ENCODE measurements around the gene PPL.

Gene PPL

DNA sequence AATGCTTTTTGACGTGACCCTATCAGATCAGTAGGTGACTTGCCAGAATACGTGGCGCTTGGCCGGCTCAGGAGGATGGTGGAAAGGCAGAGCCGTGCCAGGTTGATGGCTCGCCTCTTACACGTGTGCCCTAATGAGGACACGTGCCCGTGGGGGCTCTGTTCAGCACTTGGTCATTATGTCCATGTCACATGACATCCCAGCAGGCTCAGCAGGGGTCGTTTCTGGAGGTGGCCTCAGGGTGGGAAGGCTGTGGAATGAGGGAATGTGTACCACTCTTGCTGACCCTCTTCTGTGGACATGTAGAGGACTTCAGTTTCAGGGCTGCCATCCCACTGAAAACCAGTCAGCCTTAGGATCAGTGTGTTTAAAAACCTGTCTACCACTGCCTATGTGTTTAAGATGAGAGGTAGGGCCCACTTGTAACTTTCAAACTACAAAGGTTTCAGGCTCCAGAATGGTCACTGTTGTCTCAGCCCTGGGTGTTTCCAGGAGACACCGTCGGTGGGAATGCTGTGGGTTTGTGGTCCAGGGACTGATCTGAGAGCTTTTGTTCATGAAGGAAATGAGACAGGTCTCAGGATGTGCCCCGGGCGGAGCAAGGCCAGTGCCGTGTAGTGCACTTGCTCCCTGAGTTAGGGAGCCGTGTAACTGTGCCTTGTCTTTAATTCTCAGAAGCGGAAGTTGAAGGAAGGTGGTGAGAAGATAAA lies 77.6 kb downstream of the PPL start:
- DNase-seq = no peak
- ATAC-seq = no peak
- Mint-ChIP-seq H3K27ac (peak overlapping the region in 1 of 2 donors; percentile 91), H3K4me3 (no peak overlapping the region), H3K27me3 (no peaks in the 10 kb centered on the region), H3K9me3 (no peaks in the 10 kb centered on the region), H3K4me1 (no peaks in the 10 kb centered on the region)

GRCh38 chr16:4855804-4856203 lies 81.1 kb downstream of the PPL start:
- H3K27ac Mint-ChIP-seq = no peak overlapping the region
- no peaks in the 10 kb centered on the region for H3K9me3 Mint-ChIP-seq
- DNase-seq (no peak), ATAC-seq (no peak)
- no peaks in the 10 kb centered on the region for H3K27me3 Mint-ChIP-seq
- H3K4me1 Mint-ChIP-seq = peaks cover 9% of the 10 kb centered on the region
- no peak overlapping the region for H3K4me3 Mint-ChIP-seq

GRCh38 chr16:4855371-4855770 lies 81.6 kb downstream of the PPL start:
- Mint-ChIP-seq H3K4me3 (no peak overlapping the region), H3K4me1 (peaks cover 13% of the 10 kb centered on the region), H3K9me3 (no peaks in the 10 kb centered on the region), H3K27ac (no peak overlapping the region), H3K27me3 (no peaks in the 10 kb centered on the region)
- DNase-seq (no peak), ATAC-seq (no peak)

- DNase-seq (no peak), ATAC-seq (no peak)
- no peaks in the 10 kb centered on the region for H3K27me3 Mint-ChIP-seq
- no peaks in the 10 kb centered on the region for H3K9me3 Mint-ChIP-seq
- peaks cover 37% of the 10 kb centered on the region for H3K4me1 Mint-ChIP-seq
- H3K4me3 Mint-ChIP-seq = no peak overlapping the region
- H3K27ac Mint-ChIP-seq = no peak overlapping the region
Measured at GRCh38 chr16:4852221-4852872, 84.6 kb downstream of the PPL start.

GRCh38 chr16:4850211-4850610 lies 86.7 kb downstream of the PPL start:
- Mint-ChIP-seq H3K4me3 (peak overlapping the region in 1 of 2 donors; percentile 94), H3K9me3 (no peaks in the 10 kb centered on the region), H3K27me3 (no peaks in the 10 kb centered on the region), H3K27ac (no peak overlapping the region), H3K4me1 (peaks cover 49% of the 10 kb centered on the region)
- no peak for DNase-seq
- no peak for ATAC-seq

DNA sequence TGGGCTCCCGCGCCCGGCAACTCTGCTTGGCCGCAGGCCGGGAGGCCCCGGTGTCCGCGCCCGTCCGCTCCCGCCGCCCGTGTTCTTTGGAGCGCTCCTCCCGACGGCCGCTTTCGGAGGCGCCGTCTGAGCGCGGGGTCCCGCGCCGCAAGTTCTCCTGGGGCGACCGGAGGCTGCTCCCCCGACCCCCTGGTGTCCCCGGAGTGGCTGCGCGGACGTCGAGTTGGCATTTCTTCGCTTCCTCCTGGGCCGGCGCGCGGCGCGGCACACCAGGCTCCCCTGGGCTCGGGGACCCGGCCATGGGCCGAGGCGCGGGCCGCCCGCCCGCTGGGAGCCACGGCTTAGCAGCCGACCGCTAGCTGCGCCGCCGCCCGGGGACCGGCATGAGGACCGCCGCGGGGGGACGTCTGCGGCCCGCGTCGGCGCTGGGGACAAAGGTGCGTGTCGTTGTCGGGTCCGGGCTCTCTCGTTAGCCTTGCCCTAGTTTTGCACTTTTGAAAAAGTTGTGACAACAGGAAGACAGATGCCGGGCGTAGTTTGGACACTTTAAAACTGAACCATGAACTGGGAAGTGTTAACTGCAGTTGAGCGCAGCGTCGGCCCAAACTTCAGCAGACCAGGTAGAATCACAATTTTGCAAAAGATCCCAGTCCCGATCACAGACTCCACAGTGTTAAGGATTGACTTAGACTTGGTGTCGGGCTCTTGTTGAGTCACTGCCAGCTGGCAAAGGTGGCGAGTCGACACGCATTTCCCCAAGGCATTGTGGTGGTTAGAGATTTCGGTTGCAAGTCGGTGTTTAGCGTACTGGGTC lies 89.0 kb downstream of the PPL start:
- Mint-ChIP-seq H3K27ac (peak overlapping the region in 1 of 2 donors; percentile 72), H3K4me1 (peaks cover 58% of the 10 kb centered on the region), H3K4me3 (peak overlapping the region; percentile 94 to 99), H3K27me3 (no peaks in the 10 kb centered on the region), H3K9me3 (no peaks in the 10 kb centered on the region)
- ATAC-seq (peak; percentile 39), DNase-seq (peak; percentile 18 to 60)

DNA sequence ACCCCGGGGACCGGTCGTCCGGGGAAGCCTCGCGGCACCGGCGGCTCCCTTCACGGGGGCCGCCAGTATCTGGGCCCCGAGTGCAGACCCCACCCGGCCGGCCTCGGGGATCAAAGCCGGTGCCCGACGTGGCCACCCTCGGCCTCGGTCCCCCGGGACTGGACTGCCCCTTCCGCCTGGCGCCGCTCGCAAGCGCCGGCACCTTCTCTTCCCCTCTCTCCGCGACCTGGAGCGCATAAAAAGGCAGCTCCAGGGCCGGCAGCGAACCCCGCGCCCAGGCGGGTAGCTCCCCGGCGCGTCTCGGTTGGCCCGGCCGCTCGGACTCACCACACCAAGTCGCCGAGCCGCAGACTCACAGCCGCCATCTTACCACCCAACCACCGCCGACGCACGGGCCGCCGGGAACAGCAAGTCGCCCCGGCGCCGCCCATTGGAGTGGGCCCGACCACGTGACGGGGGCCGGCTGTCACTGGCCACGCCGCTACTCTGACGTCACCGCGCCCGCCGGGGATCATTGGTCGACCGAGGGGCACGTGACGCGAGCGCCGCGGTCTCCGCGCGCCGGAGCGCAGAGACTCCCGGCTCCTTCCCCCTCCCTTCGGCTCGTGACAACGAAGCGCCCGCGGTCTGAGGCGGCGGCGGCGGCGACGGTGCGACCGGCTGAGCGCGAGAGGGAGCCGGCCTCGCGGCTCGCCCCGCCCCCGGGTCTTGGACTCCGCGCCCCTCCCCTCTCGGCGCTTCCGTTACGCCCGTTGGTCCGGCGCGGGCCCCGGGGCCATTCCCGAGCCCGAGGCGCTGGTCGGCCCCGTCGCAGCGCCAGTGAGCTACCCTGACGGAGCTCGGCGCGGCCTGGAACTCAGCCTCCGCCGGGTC lies 89.8 kb downstream of the PPL start, which contains the start of the genes GLYR1 and UBN1:
Gene GLYR1, minus strand, starts transcription at position 388 of the 873 bp plus-strand sequence. Its CDS starts 23 bp downstream, at position 365.
Gene UBN1, plus strand, starts transcription at position 581 of the 873 bp plus-strand sequence. CDS start 5,437 bp downstream, outside the sequence.
- Mint-ChIP-seq H3K27me3 (no peaks in the 10 kb centered on the region), H3K27ac (peak within 1 kb of the TSS; percentile 98 to 100), H3K9me3 (no peaks in the 10 kb centered on the region), H3K4me1 (peaks cover 58% of the 10 kb centered on the region), H3K4me3 (peak within 1 kb of the TSS; percentile 94 to 99)
- peak; percentile 95 for ATAC-seq
- peak; percentile 99 to 100 for DNase-seq

GRCh38 chr16:4846503-4846900 lies 90.4 kb downstream of the PPL start:
- no peaks in the 10 kb centered on the region for H3K9me3 Mint-ChIP-seq
- ATAC-seq (no peak), DNase-seq (peak in 1 of 2 donors; percentile 26)
- peaks cover 56% of the 10 kb centered on the region for H3K4me1 Mint-ChIP-seq
- H3K27ac Mint-ChIP-seq = peak overlapping the region; percentile 92 to 97
- H3K27me3 Mint-ChIP-seq = no peaks in the 10 kb centered on the region
- peak overlapping the region; percentile 85 to 99 for H3K4me3 Mint-ChIP-seq

GRCh38 chr16:4840984-4841383 lies 96.0 kb downstream of the PPL start:
- no peak for ATAC-seq

GRCh38 chr16:4839942-4840341 lies 97.0 kb downstream of the PPL start:
- Mint-ChIP-seq H3K4me1 (peaks cover 14% of the 10 kb centered on the region), H3K4me3 (no peak overlapping the region), H3K9me3 (no peaks in the 10 kb centered on the region), H3K27me3 (no peaks in the 10 kb centered on the region), H3K27ac (no peak overlapping the region)
- no peak for ATAC-seq
- DNase-seq = no peak

More at GRCh38 chr16:4840984-4841383, 96.0 kb downstream of the PPL start:
- Mint-ChIP-seq H3K4me3 (no peak overlapping the region), H3K27ac (no peak overlapping the region), H3K4me1 (peaks cover 25% of the 10 kb centered on the region), H3K27me3 (no peaks in the 10 kb centered on the region), H3K9me3 (no peaks in the 10 kb centered on the region)
- DNase-seq = no peak

- ATAC-seq (no peak), DNase-seq (no peak)
- peak overlapping the region in 1 of 2 donors; percentile 59 for H3K27ac Mint-ChIP-seq
- no peak overlapping the region for H3K4me3 Mint-ChIP-seq
- H3K4me1 Mint-ChIP-seq = peaks cover 14% of the 10 kb centered on the region
- no peaks in the 10 kb centered on the region for H3K9me3 Mint-ChIP-seq
- no peaks in the 10 kb centered on the region for H3K27me3 Mint-ChIP-seq
Measured at GRCh38 chr16:4837733-4838501, 99.0 kb downstream of the PPL start.

- no peaks in the 10 kb centered on the region for H3K9me3 Mint-ChIP-seq
- H3K27me3 Mint-ChIP-seq = no peaks in the 10 kb centered on the region
- ATAC-seq = no peak
- no peak overlapping the region for H3K27ac Mint-ChIP-seq
- H3K4me1 Mint-ChIP-seq = peaks cover 14% of the 10 kb centered on the region
- DNase-seq = no peak
- H3K4me3 Mint-ChIP-seq = no peak overlapping the region
Measured at GRCh38 chr16:4836727-4837126, 100.2 kb downstream of the PPL start.

- no peaks in the 10 kb centered on the region for H3K9me3 Mint-ChIP-seq
- ATAC-seq = no peak
- no peak overlapping the region for H3K4me3 Mint-ChIP-seq
- H3K27me3 Mint-ChIP-seq = no peaks in the 10 kb centered on the region
- peaks cover 10% of the 10 kb centered on the region for H3K4me1 Mint-ChIP-seq
- no peak overlapping the region for H3K27ac Mint-ChIP-seq
- no peak for DNase-seq
Measured at GRCh38 chr16:4833584-4833983, 103.4 kb downstream of the PPL start.

DNA sequence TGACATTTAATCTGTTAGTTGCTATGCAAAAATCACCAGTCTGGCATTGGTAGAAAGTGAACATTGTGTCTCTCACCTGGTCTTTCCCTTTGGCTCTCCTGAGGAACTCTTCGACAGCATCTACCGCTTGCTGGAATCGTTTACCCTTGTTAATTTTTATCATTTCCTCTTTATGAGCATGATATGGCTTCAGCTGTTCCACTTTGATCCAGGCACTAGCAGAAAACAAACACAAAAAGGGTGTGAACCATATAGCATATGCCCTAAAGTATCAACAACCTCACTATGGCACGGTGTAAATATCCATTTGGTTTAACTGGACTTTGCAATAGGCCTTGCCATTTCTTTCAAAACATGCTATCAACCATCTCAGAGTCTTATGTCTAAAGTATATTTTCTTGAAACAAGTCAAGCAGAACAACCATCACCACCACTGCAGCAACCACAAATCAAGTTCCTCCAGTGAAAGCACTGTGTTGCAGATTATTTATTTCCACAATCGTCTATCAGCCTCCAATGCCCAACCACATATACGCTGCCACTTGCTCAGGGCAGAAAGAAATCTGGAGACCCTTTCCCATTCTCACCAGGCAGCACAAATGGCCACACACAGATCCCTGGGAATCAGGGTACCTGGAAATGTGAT lies 104.1 kb downstream of the PPL start:
- Mint-ChIP-seq H3K27ac (no peak overlapping the region), H3K4me3 (no peak overlapping the region), H3K9me3 (no peaks in the 10 kb centered on the region), H3K27me3 (no peaks in the 10 kb centered on the region), H3K4me1 (peaks cover 5% of the 10 kb centered on the region)
- ATAC-seq (no peak), DNase-seq (no peak)

Measured in stimulated activated naive CD8-positive, alpha-beta T cell treated with anti-CD3 and anti-CD28 coated beads, Interleukin-15, amount 100 ng/mL, for 72 hours (primary cell).